Activated CD4-positive, alpha-beta T cell treated with anti-CD3 and anti-CD28 coated beads, Interleukin-10, Interleukin-2, amounts not matched to agents 100 ng/mL and 50 ng/mL, durations not matched to agents 16 hours and 8 hours (primary cell): Measurements from ENCODE around the gene DLG3.
A peak's percentile ranks its signal among the peaks of the same experiment; 100 is the strongest.
"Not testable (repeated sequence)": the region's sequence is repeated elsewhere in the genome, so short reads cannot be mapped to it uniquely, and the experiment has no call there.

Experiments used
- DNase-seq: peaks from one replicate; pipeline ENCODE4 v3.0.0-alpha.2; 2020

DLG3 gene

DNA sequence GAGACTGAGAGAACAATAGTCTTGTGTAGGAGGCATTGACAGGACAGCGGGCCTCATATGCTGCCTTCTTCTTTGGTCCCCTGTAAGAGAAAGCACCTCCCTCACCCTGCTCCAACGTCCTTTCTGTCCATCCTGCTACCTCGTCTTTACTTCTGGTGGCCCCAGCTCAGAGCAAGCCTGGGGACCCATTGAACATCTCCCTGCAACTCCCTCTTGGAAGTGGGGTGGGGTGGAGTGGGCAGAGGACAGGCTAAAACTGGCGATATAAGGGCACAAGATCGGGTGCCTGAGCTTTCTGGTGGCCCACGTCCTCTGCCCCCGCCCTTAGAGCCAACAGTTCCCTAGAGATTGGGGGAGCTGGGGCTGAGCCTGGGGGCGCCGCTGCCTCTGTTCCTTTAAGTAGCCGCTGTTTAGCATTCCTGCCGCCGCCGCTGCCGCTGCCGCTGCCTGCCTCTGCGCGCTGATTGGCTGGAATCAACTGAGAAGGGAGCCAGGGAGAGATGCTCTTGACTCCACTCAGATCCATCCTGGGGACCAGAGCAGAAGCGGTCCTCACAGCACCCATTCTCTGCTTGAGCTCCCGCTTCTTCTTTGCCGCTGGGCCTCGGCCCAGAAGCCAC lies at the start of gene DLG3:
DLG3 (plus strand) TSS at position 510 of the 620 bp plus-strand sequence. CDS start 367 bp downstream, outside the sequence.
- DNase-seq = peak; percentile 34

DNA sequence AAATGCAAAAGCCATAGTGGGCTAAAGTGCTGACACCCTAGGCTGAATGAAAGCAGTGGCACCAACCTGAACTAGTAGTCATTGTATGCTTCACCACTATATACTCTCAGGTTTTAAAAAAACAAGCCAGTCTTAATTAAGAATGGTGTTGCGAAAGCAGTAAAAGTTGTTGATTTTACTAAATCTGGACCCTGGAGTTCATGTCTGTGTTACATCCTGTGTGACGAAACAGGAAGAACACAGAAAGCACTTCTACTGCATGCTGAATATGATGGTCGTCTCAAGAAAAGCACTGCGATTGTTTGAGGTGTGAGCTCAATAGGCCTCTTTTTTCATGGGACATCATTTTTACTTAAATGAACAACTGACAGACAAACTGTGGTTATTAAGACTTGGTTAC lies 45.7 kb upstream of the DLG3 start:
- DNase-seq = peak; percentile 6

DNA sequence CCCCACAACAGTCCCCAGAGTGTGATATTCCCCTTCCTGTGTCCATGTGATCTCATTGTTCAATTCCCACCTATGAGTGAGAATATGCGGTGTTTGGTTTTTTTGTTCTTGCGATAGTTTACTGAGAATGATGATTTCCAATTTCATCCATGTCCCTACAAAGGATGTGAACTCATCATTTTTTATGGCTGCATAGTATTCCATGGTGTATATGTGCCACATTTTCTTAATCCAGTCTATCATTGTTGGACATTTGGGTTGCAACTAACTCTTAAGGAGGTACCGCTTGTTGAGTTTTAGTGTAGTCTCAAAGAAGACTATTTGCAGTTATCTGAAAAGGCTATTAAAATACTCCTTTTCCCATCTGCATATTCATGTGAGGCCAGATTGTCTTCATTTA lies 44.5 kb upstream of the DLG3 start:
- DNase-seq = not testable (repeated sequence)

DNA sequence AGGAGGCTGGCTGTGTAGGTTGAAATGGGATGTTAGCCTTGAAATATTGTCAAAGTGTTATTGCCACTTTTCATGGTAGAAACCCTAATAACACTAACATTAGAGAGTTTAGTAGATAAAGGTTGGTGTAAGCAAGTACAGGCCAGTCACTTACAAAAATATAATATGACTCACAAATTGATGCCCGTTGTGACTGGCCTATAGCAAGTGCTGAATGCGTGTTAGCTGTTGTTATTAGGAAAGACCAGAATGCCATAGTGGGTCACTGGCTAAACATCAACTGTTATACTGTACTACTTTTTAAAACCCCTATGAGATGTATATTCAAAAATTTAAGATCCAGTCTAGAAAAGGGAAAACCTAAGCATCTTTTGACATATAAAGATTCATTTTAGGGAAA lies 41.9 kb upstream of the DLG3 start:
- DNase-seq = no peak

DNA sequence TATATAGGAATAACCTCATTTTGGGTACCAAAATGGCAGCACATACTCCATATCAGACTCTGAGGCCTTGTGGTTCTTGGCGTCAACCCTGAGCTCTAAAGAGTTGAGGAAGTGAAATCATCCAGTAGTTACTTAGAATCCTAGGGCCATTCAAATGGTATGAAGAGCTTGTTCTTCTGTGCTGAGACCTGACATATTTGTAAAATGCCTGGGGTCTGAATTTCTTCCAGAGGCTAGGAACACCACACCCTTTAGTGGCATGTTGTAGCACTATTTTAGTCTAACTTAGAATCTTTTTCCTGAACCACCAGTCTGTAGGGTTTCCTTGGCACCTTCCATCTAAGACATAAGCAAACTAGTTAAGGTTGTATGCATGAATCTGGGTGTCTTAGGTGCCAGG lies 39.6 kb upstream of the DLG3 start:
- DNase-seq = no peak

DNA sequence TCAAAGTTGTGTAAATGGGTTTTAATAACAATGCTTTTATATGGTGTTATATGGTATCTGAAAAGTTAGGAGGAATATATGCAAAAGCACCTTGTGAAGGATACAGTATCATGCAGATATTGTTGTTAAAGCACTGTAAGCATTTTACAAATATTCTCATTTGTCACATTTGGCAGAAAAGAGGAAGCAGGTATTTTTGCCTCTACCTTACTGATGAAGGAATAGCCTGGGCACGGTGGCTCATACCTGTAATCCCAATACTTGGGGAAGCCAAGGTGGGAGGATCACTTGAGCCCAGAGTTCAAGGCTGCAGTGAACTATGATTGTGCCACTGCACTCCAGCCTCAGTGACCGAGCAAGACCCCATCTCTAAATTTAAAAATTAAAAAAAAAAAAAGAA lies 33.7 kb upstream of the DLG3 start:
- DNase-seq = no peak

DNA sequence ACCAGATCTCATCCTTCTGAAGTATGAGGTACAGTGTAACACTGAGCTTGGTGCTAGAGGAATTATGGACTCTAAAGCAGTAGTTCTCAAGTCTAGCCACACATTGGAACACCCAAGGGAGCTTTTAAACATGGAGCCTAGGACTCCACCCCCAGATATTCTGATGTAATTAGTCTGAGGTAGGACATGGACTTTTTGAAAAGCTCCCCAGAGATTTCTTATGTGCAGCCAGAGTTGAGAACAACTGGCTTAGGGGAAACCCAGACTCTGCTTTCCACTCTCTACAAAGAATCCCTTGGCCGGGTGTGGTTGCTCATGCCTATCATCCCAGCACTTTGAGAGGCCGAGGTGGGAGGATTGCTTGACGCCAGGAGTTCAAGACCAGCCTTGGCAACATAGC lies 33.2 kb upstream of the DLG3 start:
- no peak for DNase-seq

DNA sequence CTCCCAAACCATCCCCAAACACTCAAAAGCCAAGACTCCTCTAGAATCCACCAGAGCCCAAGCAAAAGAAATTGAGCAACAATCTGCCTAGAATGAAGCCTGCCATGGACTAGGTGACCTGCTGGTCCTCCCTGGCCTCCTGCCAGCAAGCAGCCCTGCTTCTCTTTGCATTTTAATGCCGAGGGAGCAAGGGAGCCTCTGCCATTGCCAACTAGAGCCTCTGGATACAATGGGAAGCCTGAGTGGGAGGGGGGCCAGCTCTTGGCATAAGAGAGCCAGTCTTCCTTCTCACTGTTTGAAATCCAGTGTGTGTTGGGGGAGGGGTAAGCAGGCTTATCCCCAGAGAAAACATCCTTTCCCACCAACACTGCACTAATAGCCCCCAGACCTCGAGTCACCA lies 23.0 kb upstream of the DLG3 start:
- no peak for DNase-seq

DNA sequence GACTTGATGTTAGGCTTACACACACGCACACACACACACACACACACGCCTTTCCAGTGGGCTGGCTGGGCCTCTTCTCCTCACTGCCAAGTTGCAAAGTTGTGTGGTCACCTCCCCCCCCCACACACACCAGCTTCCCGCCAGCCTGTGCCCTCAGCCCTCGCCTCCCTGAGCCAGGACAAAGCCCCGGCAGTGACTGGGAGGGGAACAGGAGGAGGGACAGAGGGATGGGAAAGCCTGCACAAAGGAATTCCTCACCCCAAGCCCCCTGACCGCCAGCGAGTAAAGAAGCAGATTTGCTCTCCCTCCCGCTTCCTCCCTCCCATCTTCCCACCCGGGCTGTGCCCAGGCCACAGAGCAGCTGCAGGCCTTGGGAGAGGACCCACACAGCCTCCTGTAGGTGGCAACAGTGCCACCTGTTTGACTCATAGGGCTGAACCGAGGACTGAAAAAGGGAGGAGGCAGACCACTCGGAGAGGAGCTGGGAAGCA lies 21.7 kb upstream of the DLG3 start, which contains the start of gene GDPD2:
GDPD2 (plus strand) TSS at position 464 of the 491 bp plus-strand sequence. CDS start 1,671 bp downstream, outside the sequence.
- peak; percentile 15 for DNase-seq

DNA sequence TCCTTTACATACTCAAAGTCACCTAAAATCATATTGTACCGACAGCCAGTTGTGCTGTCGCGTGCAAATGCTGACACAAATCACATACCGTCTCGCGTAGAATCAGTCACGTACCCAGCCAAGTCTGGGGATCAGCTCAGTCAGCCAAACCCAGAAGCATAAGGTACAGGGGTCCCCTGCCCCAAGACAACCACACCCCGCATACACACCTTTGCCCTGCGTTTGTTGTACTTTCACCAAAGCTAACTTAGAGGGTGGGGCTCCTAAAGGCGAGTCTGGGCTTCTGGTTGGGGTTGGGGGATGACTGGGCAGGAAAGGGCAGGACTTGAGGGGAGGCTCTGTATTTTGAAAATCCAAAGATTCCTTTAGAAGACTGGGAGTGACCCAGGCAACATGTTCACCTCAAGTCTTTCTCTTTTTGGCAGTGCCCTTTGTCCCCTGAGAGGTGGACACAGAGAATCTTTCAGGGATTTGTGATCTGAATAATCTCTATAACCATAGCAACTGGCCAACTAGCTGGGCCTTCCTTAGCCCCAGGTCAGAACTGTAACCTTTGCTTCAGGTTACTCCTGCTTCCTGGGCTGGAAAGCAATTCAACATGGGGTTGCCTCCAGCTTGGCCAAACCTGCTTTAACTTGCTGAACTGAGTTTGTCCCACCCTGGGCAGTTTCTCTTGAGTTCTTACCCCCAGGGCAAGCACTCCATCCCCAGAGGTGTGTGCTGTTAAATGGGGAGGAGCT lies 20.5 kb upstream of the DLG3 start:
- no peak for DNase-seq

DNA sequence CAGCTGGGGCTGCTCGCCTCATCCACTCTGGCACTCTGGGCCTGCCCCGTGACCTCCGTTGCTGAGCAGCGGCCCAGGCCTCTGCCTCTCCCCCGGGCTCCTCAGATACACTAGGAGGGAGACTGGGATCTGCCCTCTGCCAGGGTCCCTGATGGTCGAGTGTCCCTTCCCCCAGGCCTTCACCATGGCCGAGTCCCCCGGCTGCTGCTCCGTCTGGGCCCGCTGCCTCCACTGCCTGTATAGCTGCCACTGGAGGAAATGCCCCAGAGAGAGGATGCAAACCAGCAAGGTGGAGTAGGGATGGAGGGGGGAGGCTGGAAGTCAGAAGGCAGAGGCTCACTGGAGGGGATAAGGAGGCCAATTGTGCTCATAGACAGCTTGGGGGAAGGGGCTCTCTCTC lies 19.8 kb upstream of the DLG3 start:
- no peak for DNase-seq

DNA sequence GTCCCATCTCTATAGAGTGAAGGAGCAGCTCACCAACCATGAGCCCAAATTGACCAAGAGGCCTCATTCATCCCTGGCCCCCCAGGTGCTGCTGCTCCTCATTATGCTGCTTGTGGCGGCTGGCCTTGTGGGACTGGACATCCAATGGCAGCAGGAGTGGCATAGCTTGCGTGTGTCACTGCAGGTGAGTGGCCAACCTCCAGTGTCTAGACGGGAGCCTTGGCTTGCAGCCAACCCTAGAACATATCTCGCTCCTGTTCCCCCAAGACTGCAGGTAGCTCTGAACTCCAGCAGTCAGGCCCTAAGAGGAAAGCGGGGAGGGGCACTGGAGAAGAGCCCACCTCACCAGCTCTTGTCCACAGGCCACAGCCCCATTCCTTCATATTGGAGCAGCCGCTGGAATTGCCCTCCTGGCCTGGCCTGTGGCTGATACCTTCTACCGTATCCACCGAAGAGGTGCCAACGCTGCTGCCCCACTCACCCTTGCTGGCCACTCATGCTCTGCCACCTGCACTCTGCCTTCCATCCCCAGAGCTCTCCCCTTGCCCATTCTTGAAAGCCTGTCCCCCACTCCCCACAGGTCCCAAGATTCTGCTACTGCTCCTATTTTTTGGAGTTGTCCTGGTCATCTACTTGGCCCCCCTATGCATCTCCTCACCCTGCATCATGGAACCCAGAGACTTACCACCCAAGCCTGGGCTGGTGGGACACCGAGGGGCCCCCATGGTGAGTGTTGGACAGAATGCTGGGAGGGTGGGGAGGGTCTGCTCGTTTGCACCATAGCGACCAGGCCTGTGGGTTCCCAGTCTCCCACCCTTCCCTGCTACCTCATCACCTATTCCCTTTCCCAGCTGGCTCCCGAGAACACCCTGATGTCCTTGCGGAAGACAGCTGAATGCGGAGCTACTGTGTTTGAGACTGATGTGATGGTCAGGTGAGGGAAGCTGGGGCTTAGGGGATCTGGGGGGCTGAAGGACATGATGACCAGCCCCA lies 18.1 kb upstream of the DLG3 start:
- no peak for DNase-seq

DNA sequence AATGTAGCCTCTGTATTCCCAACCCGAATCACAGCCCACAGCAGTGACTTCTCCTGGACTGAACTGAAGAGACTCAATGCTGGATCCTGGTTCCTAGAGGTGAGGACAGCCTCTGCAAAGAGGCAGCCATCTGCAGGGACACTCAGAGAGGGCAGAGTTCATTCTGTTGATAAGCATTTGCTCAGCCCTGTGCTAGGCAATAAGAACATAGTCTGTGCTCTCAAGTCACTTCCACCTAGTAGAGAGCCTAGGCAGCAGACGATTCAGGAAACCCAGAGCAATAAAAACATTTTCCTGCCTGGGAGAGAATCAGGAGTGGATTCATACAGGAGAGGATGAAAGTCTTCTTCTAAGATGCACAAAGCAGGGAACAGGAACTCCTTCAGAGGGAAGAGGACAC lies 17.3 kb upstream of the DLG3 start:
- no peak for DNase-seq

DNA sequence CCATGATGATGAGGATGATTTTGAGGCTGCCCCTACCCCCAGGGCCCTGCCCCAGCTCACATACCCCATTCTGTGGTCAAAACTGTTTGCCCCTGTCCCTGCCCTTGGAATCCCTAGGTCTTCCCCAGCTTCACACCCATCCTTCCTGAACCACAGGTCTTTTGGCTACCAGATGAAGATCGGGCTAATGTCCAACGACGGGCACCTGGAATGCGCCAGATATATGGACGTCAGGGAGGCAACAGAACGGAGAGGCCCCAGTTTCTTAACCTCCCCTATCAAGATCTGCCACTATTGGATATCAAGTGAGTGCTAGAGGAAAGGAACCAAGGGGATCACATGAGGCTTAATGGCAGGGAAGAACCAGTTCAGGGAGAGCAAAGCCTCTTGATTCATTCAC lies 14.9 kb upstream of the DLG3 start:
- no peak for DNase-seq

DNA sequence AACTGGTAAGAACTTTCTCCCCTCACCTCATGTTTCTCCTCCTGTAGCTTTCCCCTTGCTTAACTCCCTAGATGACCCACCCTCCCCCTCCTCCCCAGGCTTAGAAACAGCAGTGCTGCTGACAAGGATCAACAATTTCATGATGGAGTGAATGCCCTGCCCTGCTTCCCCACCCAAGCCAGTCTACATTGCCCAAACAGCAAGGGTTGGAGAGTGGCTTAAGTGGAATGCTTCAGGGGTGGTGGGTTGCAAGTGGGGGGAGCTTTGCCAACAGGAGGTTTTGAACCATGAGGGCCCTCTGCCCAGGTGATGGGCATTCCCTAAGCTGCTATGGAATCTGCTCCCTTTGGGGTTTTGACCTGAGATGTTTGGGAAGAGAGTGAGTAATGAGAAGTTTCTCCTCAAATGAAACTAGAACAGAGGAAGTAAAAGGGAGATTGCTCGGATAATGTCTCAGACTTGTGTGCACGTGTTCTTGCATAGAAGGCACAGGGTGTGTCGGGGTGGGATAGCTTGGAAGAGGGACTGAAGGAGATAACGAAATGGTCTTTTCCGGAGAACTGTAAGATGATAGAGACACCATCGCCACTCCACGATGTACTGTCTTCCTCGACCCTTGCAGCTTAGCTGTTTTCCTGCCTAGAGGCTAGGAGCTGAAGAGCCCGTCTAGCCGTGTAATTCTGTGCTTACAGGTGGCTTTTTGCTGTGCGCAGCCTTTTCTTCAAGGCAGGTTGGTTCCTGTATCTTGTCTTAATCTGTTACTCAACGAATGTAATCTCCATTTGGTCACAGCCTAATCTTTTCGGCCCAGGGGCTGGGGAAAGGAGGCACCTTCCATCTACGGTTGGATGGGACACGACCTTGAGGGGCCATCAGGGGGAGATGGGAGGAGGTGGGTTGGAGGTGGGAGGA lies 11.4 kb upstream of the DLG3 start:
- no peak for DNase-seq

DNA sequence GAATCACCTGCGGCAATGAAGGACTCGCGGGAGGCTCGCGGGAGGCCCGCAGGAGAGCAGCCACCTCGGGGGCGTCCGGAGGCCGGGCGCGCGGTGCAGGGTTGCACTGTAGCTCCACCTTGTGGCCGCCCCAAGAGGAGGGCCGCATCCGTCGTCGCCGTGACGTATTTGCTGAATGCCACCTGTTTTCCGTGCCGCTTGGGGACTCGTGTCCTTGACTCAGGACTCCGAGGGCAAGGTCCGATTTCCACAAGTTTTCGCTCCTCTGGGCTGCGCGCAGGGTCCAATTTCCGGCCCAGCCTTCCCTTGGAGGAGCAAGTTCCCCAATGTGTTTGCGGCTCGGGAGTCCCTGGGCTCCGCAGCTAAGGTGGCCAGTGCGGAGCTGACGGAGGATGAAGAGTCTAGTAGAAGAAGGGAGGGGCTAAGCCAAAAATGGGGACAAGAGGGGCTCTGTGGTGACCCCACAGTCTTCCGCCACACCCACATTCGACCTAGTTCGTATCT lies 10.7 kb upstream of the DLG3 start:
- DNase-seq = peak; percentile 72

DNA sequence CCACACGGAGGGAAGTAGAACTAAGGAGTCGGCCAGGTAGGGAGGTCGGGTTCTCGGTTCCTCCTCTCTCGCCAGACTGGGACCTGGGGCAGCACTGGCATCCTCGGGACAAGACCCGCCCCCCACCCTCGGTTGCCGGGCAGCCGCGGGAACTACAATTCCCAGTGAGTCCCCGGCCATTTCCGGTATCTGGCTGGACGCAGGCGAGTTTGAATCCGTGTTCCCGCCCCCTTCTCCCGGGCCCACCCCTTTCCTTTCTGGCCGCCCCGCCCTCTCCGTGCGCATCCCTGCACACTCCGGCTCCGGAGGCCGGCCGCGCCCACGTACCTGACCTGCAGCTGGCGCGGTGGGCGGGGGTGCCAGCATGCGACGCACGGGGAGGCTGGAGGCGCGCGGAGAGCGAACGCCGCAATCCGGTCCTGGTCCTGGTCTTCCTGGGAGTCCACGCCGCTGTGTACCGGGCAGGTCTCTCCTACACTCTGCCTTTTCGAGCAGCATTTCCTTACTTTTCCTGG lies 10.2 kb upstream of the DLG3 start:
- DNase-seq = peak; percentile 80

DNA sequence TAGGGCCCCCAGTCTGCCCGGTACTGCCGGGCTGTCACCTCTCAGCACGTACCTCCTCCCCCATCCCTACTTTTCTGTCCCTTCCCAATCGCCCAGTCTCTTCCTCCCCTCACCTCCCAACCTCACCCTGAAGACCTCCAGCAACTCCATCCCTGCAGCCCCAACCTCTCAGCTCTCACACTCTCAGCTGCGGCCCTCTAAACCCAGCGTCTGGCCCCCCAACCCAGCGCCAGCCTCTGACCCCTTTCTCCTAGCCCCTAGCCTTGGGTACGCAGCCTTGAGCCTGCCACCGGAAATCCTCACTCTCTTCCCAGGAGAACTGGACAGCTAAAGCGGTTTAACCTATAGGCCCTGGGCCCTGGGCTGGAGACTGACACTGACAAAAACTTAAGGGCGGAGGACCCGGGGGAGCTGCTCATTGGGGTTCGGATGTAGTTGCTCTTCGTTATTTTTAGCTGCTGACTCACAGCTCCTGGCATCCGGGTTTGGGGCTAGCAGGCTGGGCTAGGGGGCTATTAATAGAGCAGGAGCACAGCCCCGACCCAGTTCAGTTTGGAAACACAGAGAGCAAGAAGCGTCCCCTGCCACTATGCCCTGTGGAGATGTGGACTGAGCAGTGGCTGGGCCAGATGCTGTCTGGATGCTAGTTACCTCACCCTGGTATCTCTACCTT lies 9.6 kb upstream of the DLG3 start:
- DNase-seq = no peak

DNA sequence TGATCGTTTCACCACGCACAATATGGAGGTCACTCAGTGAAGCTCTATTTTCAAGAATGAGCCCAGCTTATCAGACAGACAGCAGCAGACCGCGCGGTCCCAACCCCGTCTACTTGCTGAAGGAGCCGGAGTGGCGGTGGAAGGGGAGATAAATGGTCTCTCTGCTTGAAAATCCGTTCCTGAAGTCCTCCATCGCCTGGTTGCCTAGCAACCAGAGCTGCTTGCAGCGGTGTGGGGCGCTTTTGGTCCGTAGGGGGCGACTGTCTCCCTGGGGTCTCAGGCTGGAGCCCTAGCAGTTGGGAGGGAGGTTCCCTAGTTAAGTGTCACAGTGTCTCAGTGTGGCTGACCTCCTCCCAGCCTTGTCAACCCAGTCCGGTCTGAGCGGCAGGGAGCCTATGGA lies 8.3 kb upstream of the DLG3 start:
- DNase-seq = no peak

DNA sequence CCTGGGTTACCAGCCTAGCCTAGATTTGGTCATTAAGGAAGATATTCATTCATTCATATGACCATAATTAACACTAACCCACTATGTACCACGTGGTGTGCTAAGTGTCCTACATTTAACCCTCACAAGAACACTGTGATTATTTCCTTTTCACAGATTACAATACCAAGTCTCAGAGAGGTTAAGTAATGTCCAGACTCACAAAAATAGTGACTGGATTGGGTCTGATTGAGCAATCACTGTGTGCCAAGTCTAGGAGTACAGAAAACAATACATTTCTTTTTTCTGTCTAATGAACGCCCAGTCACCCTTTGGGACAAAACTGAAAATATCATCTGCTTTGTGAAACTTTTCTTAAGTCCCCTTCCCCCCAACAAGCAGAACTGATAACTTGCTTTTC lies 7.6 kb upstream of the DLG3 start:
- no peak for DNase-seq
